A204.1 (cell line): ENCODE data around the gene MAMLD1.

Experiments used
- FAIRE-seq: peaks from 2 replicates; lab custom pipeline; 2012; peaks lifted over from hg19 to GRCh38; lab: Jason Lieb, UNC

MAMLD1 gene

DNA sequence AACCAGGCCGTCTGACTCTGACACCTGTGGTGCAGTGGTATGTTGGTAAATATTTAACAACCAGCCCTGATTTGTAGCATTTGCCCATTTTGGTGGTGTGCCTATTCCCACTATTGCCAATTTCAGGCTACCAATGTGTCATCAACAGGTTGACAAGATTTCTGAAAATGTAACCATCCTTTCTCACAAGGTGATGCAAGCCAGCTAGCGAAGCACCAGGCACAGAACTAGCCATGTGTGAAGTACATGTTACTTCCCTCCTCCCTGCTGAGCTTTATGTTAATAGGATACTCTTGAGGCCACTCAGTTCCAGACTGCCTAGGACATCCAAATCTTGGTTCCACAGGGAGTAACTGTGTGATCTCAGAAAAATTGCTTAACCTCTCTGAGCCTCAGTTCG lies 7.2 kb upstream of the MAMLD1 start:
- FAIRE-seq = no peak

DNA sequence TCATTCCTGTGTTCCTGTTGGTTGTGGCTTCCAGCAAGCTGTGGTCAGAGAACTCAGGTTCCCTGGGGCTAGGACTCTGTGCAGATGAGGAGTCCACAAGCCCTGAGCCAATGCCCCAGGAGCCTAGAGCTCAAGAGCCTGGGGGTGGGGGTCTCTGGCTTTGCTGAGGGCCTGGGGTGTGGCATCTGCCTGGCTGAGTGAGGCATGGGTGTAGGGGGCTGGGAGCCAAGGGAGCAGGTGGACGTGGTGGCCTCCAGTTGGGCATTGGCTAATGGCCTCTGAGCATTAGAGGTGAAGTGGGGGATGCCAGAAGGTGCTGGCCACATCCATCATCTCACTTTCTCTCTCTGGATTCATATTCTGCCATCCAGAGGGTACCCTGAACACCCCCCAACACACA lies 5.3 kb upstream of the MAMLD1 start:
- FAIRE-seq = no peak

DNA sequence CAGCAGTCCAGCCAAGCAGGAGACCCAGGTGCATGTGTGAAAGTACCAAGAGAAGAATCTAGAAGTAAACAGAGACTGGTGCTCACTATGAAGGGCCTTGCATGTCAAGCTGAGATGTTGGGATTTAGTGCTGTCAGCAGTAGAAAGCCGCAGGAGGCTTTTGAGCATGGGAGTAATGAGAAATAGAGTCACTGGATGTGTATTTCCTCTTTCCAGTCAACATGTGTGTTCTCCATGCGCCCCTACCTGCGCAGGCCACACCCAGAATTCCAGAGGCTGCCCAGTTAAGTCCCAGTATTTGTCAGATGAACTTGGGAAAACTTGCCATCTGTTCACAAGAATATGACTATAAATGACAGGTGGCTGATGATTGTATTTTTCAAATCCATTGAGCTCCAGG lies 4.5 kb upstream of the MAMLD1 start:
- no peak for FAIRE-seq

DNA sequence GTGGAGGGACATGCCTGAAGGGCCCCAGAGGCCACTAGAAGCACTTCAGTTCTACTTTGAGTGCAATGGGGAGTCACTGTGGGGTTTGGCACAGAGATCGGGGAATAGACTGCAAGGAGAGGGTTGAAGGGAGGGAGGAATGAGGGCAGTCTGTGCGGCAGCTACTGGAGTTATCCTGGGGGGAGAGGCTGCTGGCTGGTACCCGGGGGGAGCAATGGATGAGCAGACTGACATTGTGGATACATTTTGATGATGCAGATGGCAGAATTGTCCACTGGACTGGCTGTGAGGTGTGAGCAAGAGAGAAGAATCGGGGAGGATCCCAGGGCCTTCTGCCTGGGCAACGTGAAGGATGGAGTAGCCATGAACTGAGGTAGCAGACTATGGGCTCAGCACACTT lies 2.8 kb upstream of the MAMLD1 start:
- no peak for FAIRE-seq

- no peak for FAIRE-seq
These were observed 1.9 kb upstream of the MAMLD1 start for GRCh38 chrX:150361070-150361776.

DNA sequence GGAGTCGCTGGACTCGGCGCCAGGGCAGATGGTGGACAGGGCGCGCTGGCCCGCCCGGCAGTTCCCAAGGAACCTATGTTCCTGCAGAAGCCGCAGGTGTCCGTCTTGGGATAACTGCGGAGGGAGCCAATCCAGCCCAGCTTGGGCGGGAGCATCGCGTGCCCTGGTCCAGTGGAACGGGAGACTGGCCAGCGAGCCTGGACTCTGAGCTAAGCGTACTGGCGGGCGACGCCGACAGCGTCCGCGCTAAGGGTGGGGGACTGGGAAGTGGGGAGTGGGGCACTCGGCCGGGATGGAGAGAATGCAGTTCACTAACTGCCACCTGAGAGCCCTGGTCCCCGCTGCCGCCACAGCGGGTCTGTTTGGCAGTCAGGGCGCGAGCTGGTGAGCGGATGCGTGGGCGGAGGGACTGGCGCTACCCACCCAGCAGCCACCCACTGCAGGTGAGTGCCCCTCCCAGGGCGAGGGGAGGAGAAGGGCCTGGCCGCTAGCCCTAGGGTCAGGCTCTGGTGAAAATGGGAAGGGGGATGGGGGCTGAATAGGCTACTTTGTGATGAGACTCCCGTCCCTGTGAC lies 1.3 kb upstream of the MAMLD1 start:
- no peak for FAIRE-seq

DNA sequence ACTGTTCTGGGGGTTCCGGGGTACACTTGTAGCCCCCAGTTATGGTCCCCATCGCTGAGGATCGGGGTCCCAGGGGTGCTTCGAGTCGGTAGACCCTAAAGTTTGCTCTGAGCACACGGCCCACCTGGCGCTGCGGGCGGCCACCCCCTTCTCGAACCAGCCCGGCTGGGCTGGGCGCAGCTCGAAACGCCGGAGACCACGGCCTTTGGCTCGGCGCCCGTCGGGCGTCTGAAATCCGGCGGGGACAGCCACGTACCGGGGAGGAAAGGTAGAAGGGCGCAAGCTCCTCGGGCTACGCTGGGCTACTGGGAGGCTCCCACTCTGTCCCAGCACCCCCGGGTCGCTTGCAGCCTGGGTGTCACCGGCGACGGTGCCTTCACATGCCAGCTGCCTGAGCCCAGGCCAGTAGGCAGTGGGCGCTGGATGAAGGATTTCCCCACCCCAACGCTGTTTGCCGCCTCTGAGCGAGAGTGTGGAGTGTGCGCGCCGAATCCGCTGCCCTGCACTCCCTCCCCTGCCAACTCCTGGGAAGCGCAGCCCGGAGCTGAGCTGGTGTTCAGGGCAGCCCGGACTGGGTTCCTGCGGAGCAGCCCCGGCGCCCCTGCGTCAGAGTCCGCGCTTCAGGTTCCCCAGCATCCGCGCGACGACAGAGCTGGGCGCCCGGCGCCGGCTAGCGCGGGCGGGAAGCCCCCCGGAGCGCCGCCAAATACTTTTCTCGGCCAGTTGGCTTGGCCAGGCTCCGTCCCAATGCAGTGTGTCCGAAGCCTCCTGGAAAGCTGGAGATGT lies 637 bp downstream of the MAMLD1 start:
- FAIRE-seq = no peak

GRCh38 chrX:150364347-150365050 lies 1.4 kb downstream of the MAMLD1 start:
- no peak for FAIRE-seq

GRCh38 chrX:150365051-150365989 lies 2.2 kb downstream of the MAMLD1 start:
- no peak for FAIRE-seq

DNA sequence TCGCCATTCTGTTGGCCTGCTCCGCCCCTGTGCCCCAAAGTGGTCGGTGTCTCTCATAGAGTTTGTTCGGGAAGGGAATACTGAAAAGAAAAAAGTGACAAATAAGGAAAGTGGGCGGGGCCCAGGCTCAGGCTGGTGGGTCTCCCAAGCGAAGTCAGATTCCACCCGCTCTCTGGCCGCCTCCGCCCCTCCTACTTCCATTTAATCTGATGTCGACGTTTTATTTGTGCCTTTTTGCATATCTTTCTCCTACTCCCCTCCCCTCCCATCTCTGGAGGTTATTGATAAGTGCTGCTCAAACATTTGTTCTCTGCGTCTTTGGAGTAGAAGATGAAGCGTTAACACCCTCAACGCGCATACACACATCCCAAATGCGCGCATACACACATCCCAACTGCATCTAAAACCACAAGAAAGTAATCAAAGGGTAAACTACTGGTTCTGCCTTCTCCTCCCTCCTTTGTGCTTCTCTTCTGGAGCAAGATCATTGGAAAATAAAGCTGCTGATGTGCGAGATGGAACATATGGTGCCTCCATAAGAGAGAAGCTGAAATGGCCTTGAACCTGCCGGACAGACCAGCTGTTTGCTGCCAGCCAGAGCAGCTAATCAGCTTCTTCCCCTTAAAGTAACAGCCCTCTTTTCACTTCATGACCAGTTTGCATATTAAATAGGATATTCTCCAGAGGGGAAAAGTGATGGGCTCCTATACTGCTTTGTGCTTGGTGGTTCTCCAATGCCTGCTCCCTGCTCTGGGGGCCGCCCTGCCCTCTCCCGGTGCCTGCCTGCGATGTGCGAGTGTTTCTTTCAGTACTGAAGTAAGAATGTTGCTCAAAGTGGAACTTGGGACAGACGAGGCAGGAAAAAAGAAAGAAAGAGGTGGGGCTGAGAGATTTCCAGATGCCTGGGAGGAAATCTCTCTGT lies 3.1 kb downstream of the MAMLD1 start:
- peak; percentile 19 for FAIRE-seq

DNA sequence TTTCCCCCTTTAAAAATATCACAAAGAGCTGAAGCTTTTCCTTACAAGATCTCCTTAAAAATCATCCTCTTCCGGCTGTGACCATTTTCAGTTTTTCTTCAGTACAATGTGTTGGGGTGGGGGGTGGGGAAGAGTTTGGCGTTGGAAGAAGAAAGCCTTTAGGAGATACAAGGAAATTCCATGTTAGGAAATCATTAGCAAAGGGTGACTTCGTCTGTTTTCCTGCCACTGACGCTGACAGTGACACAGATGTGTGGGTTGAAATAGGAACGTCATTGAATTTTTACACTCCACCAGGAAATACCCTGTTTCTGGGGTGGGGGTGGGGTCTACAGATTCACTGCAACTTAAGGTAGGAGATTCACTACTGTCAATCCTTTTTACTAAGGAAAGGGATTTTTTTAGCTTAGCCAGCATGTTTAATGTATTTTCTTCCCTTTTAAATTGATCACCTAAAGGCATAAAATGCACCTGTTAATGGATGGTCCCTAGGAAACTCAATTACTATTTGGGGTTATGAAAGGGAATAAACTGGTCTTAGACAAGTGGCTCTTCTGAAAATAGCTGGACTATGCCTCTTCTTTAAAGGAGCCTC lies 3.9 kb downstream of the MAMLD1 start:
- FAIRE-seq = no peak

- FAIRE-seq = no peak
These were observed 7.6 kb downstream of the MAMLD1 start for GRCh38 chrX:150370589-150371312.

DNA sequence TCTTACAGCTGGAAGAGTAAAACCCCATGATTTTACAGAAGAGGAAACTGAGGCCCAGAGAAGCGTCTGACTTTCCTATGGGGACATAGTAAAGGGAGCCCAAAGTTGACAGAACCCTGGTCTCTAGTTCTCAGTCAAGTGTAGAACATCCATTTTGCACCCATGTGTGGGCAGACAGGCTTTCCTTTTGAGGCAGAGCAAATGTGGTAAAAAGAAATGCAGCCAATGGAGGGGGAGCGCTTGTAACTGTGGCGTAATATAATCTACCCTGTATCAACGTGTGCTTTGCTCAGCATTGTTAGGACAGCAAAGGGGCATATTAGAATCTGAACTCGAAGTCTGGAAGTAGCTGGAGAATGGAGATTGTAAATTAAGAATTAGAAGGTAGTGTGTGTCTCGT lies 8.8 kb downstream of the MAMLD1 start:
- FAIRE-seq = no peak

- no peak for FAIRE-seq
These were observed 9.2 kb downstream of the MAMLD1 start for GRCh38 chrX:150372280-150372679.

DNA sequence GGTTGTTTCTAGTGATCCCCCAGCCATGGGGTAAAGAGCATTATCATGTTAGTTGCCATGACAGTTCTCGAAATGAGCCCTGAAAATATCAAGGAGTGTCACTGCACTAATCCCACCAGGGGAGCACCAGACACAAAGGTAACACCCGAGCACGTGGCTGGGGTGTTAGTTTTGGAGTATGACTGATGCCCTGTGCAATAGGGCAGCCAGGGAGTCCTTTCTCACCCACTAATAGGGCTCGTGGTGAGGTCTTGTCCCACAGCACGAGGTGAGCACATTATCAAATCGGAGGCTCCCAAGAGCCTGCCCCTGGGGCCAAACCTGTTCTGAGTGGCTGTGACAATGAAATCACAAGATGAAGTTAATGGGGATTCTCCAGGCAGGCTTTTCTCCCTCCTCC lies 9.6 kb downstream of the MAMLD1 start:
- FAIRE-seq = no peak

DNA sequence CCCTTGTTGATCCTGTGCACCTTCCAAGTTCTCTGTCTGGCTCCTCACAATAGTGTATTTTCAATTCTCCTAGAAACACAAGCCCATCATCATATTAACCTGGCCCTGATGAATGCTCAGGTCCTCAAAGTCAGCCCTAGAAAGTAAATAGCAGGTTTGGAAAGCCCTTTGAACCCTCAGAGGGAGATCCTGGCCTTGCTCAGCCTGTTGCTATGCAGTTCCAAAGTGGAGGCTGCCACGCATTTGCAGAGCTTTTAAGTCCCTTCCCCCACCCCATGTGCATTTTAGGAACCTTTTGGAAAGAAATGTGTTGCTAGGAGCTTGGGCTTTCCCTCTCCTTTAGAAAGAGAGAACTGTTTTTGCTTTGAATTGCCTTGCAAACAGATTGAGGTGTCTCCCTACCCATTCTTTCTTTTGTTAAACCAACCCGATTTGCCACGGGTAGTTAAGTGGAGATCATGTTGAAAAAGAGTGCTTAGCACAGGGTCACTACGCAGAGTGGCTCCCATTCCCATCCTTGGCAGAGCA lies 12.2 kb downstream of the MAMLD1 start:
- FAIRE-seq = no peak

DNA sequence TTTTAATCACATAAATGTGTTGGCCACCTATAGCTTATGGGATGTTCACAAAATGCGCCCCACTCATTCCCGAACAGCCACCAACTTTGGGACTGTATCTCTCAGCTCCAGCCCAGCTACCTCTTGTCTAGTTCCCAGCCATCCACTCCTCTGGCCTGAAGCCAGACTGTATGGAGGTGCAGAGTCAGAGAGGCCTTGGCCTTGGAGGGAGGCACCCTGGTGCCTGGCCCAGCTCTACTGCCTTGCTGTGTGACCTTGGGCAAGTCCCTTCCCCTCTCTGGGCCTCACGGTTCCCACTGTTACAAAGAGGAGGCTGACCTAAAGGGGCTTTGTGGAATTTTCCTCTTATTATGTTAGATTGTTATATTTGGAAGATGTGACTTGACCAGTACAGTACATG lies 13.9 kb downstream of the MAMLD1 start:
- no peak for FAIRE-seq

GRCh38 chrX:150405006-150405405 lies 41.9 kb downstream of the MAMLD1 start:
- FAIRE-seq = no peak

GRCh38 chrX:150405576-150405975 lies 42.5 kb downstream of the MAMLD1 start:
- FAIRE-seq = no peak
